GM21447 (cell line): Measurements from ENCODE around the gene SLC4A4.

Source experiments
- ATAC-seq: cut with Tn5 transposase; IDR thresholded peaks from one replicate; pipeline ENCODE4 v1.9.1; 2021; ENCODE audit not compliant: unreplicated experiment

The SLC4A4 gene

GRCh38 chr4:71526637-71527406, 188.0 kb downstream of the SLC4A4 start:
- no peak for ATAC-seq

GRCh38 chr4:71532407-71532806, 193.6 kb downstream of the SLC4A4 start:
- ATAC-seq = no peak

GRCh38 chr4:71533121-71533520, 194.3 kb downstream of the SLC4A4 start:
- no peak for ATAC-seq

- ATAC-seq = no peak
Observed at GRCh38 chr4:71537551-71538065, 198.8 kb downstream of the SLC4A4 start.

DNA sequence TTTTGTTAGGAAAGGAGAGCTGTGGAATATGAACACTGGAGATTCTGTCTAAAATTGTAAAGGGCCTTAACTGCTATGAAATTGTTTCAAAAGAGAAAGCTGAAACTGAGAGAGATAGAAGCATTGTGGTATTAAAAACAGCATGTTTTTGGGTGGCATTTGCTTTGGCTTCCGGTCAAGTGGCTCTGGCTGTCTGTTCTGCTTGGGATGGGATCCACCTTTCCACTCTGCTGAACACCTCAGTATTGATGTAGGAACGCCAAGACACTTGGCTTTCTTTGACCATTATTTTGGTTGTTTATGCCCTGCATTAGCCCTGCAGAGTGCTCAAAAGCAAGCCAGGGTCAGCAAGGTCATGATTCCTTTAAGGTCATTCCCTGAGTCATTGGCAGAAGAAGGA, 199.7 kb downstream of the SLC4A4 start:
- no peak for ATAC-seq

GRCh38 chr4:71540749-71541269, 202.0 kb downstream of the SLC4A4 start:
- no peak for ATAC-seq

GRCh38 chr4:71541541-71541940, 202.7 kb downstream of the SLC4A4 start:
- ATAC-seq = no peak

DNA sequence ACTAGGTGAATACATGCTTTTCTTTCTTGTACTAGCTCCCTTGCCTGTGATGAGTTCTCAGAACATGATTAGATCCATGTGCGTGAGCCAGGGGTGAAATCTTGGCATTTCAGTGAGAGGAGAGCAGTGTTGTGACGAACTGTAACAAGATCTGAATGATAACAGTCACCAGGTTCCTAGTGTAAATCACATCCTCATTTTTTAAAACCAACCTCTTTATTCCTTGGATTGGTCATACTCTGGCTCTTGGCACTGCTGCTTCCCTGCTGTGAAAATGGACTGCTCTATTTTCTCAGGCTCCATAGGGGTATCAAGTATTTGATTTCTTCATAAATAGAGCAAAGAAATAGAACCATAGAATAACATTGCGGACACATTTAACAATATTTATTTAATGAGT, 206.3 kb downstream of the SLC4A4 start:
- ATAC-seq = no peak

DNA sequence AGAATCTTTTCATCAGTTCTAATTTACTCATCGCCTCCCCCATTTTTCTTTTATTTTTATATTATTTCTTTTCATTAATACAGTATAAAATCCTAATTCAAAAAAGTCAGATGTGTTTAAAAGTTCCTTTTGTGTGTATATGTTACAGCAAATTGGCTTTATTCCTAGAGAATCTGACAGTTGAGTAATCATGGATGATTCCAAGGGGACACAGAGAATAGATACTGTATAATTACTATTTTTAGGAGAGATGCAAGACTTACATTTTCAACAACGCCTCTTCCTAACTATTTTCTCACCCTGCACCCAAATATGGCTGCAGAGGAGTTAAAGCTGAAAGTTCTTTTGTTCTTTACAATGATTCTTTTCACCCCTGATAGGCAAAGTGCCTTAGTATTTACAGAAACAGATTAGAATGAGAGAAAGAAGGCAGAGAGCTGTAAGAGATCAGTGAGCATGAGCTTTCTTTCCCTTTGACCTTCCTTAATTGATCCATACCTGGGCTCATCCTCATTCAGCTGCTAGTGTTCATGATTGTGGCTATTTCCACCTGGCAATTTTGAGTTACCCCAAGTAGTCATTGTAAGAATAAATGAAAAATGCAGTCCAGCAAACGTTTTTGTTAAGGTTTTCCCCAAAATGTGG, 210.8 kb downstream of the SLC4A4 start:
- no peak for ATAC-seq

DNA sequence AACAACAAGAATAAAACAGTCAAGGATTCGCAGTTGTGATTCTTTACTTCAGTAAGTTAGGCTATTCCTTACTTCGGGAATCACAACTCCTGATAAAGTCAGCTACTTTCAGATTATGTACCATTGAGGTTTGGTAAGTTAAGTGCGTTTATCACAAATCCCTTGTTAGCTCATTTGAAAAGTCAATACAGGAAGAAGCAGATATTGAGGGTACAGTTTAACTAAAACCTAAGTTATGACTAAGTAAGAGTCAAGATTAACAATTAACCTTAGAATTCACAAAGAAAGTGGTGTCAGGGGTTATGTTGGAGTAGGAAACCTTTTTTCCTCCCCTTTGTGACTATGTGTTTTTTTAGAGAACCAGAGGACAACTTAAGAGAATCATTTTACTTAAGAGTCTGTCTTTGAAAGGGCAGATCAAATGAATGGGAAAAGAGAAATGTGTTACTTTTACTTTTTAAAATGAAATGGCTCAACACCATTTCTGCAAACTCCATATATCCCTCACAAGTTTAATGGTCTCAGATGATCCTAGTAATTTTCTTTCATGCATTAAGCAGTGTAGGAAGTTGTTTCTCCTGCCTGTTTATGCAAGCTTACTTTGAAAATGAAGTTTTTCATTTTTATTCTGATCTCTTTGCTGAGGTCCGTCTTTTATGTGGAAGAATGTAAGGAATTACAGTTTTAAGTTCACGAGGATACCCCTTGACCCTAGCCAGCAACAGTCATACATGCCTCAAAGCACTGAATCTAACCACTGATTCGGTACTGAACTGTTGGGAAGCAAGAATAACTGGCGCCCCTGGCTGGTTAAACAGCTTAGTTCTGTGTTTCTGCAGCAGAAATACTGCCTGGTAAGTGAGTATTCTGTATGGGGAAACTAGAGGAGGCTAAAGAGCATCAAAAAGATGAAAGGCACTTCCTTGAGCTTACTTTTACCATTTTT, 211.7 kb downstream of the SLC4A4 start:
- no peak for ATAC-seq

DNA sequence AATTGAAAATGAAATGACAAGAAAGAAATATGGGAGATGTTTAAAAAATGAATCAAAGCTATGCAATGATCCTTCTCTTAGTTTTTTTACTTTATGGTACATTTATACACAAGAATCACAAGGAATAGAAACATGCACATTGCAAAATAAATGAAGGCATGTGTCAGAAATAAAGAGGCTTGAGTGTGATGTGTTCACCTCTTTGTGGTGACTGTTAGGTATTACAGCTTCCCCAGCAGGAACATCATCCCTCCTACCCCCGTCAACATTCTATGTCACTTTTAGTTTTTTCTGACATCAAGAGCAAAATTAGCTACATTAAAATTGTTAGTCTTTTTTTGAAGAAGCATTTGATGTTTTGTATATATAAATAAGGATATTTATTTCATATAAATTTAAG, 214.8 kb downstream of the SLC4A4 start:
- ATAC-seq = no peak

- no peak for ATAC-seq
Observed at GRCh38 chr4:71554025-71554424, 215.2 kb downstream of the SLC4A4 start.

- peak; percentile 86 for ATAC-seq
Observed at GRCh38 chr4:71558248-71558647, 219.4 kb downstream of the SLC4A4 start.

GRCh38 chr4:71559957-71560571, 221.2 kb downstream of the SLC4A4 start:
- no peak for ATAC-seq

DNA sequence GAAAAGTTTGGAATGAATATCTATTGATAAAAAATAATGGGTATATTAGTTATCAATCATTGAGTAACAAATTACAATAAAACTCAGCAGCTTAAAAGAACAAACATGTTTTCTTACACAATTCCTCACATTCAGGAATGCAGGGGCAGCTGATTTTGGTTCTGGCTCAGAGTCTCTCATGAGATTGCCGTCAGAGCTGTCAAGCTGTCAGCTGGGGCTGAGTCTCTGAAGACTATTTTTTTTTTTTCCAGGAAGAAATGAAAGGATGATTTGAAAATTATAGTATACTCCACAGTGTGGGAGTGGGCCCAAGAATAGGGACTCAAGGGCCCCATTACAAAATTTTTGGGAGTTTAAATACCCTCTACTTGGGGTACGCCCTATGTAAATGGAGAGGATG, 226.0 kb downstream of the SLC4A4 start:
- no peak for ATAC-seq

- no peak for ATAC-seq
Observed at GRCh38 chr4:71566856-71567255, 228.0 kb downstream of the SLC4A4 start.

DNA sequence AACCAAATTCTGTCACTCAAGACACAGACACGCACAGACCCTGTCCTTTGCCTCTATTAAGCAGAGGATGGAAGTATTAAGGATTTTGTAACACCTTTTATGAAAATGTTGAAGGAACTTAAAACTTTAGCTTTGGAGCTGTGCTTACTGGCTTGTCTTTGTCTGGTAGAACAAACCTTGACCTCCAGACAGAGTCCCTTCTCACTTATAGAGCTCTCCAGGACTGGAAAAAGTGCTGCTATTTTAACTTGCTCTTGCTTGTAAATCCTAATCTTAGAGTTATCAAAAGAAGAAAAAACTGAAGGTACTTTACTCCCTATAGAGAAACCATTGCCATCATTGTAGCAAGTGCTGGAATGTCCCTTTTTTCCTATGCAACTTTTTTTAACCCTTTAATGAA, 229.3 kb downstream of the SLC4A4 start:
- ATAC-seq = no peak

- ATAC-seq = no peak
Observed at GRCh38 chr4:71570492-71570891, 231.7 kb downstream of the SLC4A4 start.

DNA sequence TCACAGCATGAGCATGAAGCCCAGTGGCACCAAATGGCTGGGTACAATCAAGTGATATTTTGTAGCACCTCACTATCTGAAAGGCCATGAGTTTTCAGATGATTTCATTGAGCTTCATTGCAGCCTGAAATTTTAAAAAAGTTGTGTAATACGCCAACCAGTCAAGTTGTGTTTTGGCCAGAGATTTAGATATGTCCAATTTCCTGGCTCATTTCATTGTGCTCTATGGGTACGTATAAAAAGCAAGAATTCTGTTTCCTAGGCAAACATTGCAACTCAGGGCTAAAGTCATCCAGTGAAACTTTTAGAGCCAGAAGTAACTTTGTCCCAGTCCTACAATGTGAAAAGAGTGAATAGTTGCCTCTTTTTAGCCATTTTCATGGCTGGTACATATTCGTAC, 232.5 kb downstream of the SLC4A4 start:
- ATAC-seq = no peak

GRCh38 chr4:71583971-71584370, 245.2 kb downstream of the SLC4A4 start:
- no peak for ATAC-seq

GRCh38 chr4:71584585-71584984, 245.8 kb downstream of the SLC4A4 start:
- ATAC-seq = no peak
